ENCODE measurements around the gene SLC16A10.

- TF ChIP-seq, protein P1, sequence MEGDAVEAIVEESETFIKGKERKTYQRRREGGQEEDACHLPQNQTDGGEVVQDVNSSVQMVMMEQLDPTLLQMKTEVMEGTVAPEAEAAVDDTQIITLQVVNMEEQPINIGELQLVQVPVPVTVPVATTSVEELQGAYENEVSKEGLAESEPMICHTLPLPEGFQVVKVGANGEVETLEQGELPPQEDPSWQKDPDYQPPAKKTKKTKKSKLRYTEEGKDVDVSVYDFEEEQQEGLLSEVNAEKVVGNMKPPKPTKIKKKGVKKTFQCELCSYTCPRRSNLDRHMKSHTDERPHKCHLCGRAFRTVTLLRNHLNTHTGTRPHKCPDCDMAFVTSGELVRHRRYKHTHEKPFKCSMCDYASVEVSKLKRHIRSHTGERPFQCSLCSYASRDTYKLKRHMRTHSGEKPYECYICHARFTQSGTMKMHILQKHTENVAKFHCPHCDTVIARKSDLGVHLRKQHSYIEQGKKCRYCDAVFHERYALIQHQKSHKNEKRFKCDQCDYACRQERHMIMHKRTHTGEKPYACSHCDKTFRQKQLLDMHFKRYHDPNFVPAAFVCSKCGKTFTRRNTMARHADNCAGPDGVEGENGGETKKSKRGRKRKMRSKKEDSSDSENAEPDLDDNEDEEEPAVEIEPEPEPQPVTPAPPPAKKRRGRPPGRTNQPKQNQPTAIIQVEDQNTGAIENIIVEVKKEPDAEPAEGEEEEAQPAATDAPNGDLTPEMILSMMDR (IDR thresholded peaks at IDR 0.05), result no peak
- no peak for TF ChIP-seq POLR2A (IDR thresholded peaks at IDR 0.05)
Measured at GRCh38 chr6:111069382-111070104, 17.8 kb upstream of the SLC16A10 start.
